Glutamatergic neuron (in vitro differentiated cells): ENCODE results near the gene SLC12A3. TPM values are rescaled to one million over a fixed set of nuclear protein-coding genes. Genes with fewer than 3 reads are reported as not detected.
"Not testable (repeated sequence)": the region's sequence is repeated elsewhere in the genome, so short reads cannot be mapped to it uniquely, and the experiment has no call there.

Experiments used
- DNase-seq: peaks from one replicate; pipeline ENCODE4 v3.0.0; 2022
- H3K27ac Mint-ChIP-seq: one replicate; pipeline ENCODE4 v1.8.0; 2020; ENCODE audit warnings: mild to moderate bottlenecking, mixed read lengths, inconsistent platforms; ENCODE audit not compliant: unreplicated experiment
- H3K27me3 Mint-ChIP-seq: one replicate; pipeline ENCODE4 v1.8.0; 2020; ENCODE audit warnings: mild to moderate bottlenecking, moderate library complexity, mixed read lengths, inconsistent platforms; ENCODE audit not compliant: unreplicated experiment
- H3K36me3 Mint-ChIP-seq: one replicate; pipeline ENCODE4 v1.8.0; 2020; ENCODE audit warnings: mild to moderate bottlenecking, mixed read lengths, inconsistent platforms; ENCODE audit not compliant: unreplicated experiment
- H3K4me1 Mint-ChIP-seq: one replicate; pipeline ENCODE4 v1.8.0; 2020; ENCODE audit warnings: mild to moderate bottlenecking, low read depth, mixed read lengths, inconsistent platforms; ENCODE audit not compliant: unreplicated experiment
- H3K4me3 Mint-ChIP-seq: one replicate; pipeline ENCODE4 v1.8.0; 2020; ENCODE audit warnings: mild to moderate bottlenecking, mixed read lengths, inconsistent platforms; ENCODE audit not compliant: unreplicated experiment
- H3K9me3 Mint-ChIP-seq: one replicate; pipeline ENCODE4 v1.8.0; 2020; ENCODE audit warnings: mild to moderate bottlenecking, moderate library complexity, mixed read lengths, inconsistent platforms; ENCODE audit not compliant: unreplicated experiment
- total RNA-seq: library from RNA; stranded (reverse); fragmentation: NEBNext Ultra II Directional; extraction: Animal tissue kit (Norgen Biotek cat#: 25700); gene quantifications from one replicate; pipeline ENCODE4 v1.2.1, GENCODE V29; 2021; ENCODE audit not compliant: unreplicated experiment
- TF ChIP-seq, protein P1 (sequence below): fragments of 200-600 bp; sonication (generic); IDR thresholded peaks from one replicate; pipeline ENCODE4 v1.5.0; 2021; ENCODE audit not compliant: partially characterized antibody, unreplicated experiment

SLC12A3 gene
- total RNA-seq, 1 donor from 2014 or later = not detected

DNA sequence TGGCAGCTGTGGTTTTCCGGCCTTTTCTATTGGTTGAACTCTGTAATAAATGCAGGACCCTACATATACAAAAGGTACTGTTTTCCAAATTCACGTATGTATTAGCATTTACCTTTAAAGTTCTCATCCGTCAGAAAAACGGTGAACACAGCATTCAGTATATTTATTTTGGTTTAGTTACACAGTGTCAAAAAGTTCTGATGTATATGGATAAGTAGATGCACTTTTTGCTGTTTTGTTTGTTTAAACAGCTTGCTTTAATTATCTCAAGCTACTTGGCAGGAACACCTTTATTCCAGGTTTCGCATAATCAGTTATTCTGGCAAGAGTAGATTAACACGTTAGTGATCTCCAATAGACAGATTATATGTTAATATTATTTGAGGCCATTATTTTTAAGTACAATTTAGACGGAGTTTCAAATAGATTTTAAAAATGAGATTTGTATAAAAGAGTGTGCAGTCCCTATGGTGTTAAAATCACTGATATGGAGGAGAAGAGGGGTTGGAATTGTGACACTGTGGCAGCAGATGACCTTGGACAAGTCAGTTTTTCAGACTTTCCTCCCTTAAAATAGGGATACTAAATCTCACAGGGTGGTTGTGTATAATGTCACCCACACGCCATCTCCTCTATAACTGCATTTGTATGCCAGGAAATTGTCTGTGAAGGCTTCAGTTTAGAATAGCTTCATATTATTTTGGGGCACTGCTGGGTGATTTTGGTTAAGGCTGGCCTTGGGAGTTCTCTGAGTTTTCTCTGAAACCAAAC lies 69.0 kb downstream of the SLC12A3 start:
- Mint-ChIP-seq H3K9me3 (peaks cover 11% of the 10 kb centered on the region), H3K4me3 (peak overlapping the region; percentile 97), H3K36me3 (peaks cover 4% of the 10 kb centered on the region), H3K27ac (peak overlapping the region; percentile 38), H3K27me3 (peaks cover 9% of the 10 kb centered on the region), H3K4me1 (peaks cover 14% of the 10 kb centered on the region)
- TF ChIP-seq, protein P1, sequence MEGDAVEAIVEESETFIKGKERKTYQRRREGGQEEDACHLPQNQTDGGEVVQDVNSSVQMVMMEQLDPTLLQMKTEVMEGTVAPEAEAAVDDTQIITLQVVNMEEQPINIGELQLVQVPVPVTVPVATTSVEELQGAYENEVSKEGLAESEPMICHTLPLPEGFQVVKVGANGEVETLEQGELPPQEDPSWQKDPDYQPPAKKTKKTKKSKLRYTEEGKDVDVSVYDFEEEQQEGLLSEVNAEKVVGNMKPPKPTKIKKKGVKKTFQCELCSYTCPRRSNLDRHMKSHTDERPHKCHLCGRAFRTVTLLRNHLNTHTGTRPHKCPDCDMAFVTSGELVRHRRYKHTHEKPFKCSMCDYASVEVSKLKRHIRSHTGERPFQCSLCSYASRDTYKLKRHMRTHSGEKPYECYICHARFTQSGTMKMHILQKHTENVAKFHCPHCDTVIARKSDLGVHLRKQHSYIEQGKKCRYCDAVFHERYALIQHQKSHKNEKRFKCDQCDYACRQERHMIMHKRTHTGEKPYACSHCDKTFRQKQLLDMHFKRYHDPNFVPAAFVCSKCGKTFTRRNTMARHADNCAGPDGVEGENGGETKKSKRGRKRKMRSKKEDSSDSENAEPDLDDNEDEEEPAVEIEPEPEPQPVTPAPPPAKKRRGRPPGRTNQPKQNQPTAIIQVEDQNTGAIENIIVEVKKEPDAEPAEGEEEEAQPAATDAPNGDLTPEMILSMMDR = no peak
- DNase-seq = no peak

DNA sequence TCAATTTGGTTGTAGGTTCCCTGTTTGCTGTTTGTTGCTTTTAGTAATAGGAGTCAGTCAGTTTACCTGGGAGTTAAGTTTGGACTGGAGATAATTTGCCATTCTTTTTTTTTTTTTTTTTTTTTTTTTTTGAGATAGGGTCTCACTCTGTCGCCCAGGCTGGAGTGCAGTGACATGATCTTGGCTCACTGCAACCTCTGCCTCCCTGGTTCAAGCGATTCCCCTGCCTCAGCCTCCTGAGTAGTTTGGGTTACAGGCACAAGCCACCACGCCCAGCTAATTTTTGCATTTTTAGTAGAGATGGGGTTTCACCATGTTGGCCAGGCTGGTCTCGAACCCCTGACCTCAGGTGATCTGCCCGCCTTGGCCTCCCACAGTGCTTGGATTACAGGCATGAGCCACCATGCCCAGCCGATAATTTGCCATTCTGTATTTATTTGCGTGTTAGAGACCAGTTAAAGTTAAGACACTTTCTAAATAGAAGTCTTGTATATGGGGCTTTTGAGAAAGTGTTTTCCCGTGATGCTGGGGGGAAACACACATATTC lies 69.7 kb downstream of the SLC12A3 start:
- H3K27ac Mint-ChIP-seq = peak overlapping the region; percentile 44
- H3K4me3 Mint-ChIP-seq = peak overlapping the region; percentile 89
- peaks cover 11% of the 10 kb centered on the region for H3K9me3 Mint-ChIP-seq
- DNase-seq, H3K36me3 Mint-ChIP-seq, H3K27me3 Mint-ChIP-seq: not testable (repeated sequence)
- H3K4me1 Mint-ChIP-seq = peaks cover 14% of the 10 kb centered on the region

DNA sequence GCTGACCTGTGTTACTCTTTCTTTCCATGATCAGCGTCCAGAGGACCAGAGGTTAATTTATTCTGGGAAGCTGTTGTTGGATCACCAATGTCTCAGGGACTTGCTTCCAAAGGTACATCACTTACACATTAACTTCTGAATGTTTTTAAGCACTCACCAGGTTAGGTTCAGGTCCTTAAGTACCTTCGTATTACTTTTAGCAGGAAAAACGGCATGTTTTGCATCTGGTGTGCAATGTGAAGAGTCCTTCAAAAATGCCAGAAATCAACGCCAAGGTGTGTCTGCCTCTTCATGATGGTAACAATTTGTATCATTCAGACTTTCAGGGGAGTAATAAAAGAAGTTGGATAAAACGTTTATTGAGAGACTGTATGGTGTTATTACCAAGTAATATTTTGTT lies 70.2 kb downstream of the SLC12A3 start:
- no peak for DNase-seq
- H3K36me3 Mint-ChIP-seq = peaks cover 4% of the 10 kb centered on the region
- peaks cover 11% of the 10 kb centered on the region for H3K9me3 Mint-ChIP-seq
- peaks cover 14% of the 10 kb centered on the region for H3K4me1 Mint-ChIP-seq
- peaks cover 9% of the 10 kb centered on the region for H3K27me3 Mint-ChIP-seq
- peak overlapping the region; percentile 89 for H3K4me3 Mint-ChIP-seq
- peak overlapping the region; percentile 44 for H3K27ac Mint-ChIP-seq
- TF ChIP-seq, protein P1 = no peak

DNA sequence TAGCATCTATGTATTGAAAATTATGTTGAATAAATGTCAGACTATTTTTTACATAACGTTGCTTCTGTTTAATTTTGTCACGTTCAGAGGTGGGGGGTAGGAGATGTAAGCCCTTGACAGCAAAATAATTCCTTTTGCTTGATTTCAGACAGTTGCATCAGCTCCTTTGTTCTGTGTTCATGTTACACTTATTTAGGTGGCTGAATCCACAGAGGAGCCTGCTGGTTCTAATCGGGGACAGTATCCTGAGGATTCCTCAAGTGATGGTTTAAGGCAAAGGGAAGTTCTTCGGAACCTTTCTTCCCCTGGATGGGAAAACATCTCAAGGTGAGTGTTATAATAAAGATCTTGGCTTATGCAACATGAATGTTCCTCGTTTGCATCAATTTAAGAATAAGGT lies 71.5 kb downstream of the SLC12A3 start:
- Mint-ChIP-seq H3K27ac (peak overlapping the region; percentile 91), H3K27me3 (peaks cover 5% of the 10 kb centered on the region), H3K4me3 (peak overlapping the region; percentile 76), H3K36me3 (peaks cover 4% of the 10 kb centered on the region), H3K9me3 (peaks cover 6% of the 10 kb centered on the region), H3K4me1 (peaks cover 7% of the 10 kb centered on the region)
- TF ChIP-seq, protein P1 = no peak
- DNase-seq = no peak

DNA sequence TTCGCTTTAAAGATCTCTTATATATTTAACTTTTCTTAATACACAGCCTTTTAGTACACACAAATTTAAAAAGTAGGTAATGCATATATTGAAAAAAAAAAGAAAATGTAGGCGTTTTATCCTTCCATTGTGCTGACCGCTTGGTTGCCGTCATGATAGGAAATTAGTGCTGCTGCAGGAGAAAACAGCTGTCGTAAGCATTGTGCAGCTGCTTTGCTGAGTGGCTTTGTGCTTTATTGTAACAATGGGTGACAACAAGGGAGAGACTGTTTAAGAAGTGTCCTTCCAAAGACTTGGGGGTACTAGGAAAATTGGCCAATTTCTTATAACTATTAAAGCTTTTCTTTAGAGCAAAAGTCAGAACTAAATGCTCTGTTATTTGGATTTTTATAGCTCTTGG lies 71.9 kb downstream of the SLC12A3 start:
- Mint-ChIP-seq H3K4me3 (peak overlapping the region; percentile 38), H3K36me3 (peaks cover 4% of the 10 kb centered on the region), H3K27ac (no peak overlapping the region), H3K4me1 (peaks cover 7% of the 10 kb centered on the region), H3K27me3 (peaks cover 4% of the 10 kb centered on the region), H3K9me3 (peaks cover 6% of the 10 kb centered on the region)
- TF ChIP-seq, protein P1 = no peak
- no peak for DNase-seq
